ENCODE measurements around the gene CATSPERE.

- TF ChIP-seq RAD21 (IDR thresholded peaks at IDR 0.05; ENCODE audit: low read depth) (no peak), NFIC (IDR thresholded peaks at IDR 0.05) (no peak), TEAD4 (IDR thresholded peaks at IDR 0.05) (no peak), CEBPB (IDR thresholded peaks at IDR 0.05) (no peak), USF1 (IDR thresholded peaks at IDR 0.05) (no peak), REST (IDR thresholded peaks at IDR 0.05; ENCODE audit: low read depth) (no peak), TAF1 (IDR thresholded peaks at IDR 0.05; ENCODE audit: low read depth) (no peak)
Observed at GRCh38 chr1:244502630-244503029, 41.6 kb downstream of the CATSPERE start.

Data from Ishikawa (cell line).